ENCODE data around the gene OSBPL7.

GRCh38 chr17:47856830-47857229, 35.2 kb upstream of the OSBPL7 start:
- no peak for TF ChIP-seq CTCF (IDR thresholded peaks at IDR 0.05; ENCODE audit: low read length)
- no peak for TF ChIP-seq EZH2 (IDR thresholded peaks at IDR 0.05; ENCODE audit: borderline replicate concordance, low read length)

Measured in OCI-LY1 (cell line).